GM12872 (cell line): ENCODE results near the gene XRN1.

ENCODE experiments used
- TF ChIP-seq, protein P1 (sequence below): IDR thresholded peaks from 3 replicates; pipeline ENCODE4 v1.5.1; 2011; ENCODE audit warnings: low read depth, mild to moderate bottlenecking, low read length, moderate library complexity; ENCODE audit not compliant: insufficient read depth

XRN1 gene

DNA sequence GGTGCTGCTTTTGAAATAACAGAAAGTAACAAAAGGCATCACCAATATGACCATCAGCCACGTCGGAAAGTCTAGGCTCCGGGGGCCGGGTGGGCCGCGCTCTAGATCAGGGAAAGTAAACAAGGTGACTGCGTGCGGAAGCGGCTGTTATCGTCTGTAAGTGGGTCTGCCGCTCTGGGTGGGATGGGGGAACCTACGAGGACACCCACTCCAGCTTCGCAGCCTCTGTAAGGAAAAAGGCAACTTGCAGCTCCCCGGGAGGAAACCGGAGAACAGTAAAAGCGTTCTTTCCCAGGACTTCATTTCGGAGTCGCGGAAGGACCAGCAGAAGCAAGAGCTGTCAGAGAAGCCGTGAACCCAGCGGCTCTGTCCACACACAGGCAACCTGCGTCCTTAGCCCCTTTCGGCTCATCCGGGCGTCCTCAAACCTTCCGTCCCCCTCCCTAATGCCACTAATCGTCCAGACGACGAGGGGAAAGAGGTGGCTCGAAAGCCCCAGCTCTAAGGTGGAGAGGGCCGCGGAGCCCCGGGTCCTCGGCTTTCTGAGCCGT lies 461 bp downstream of the XRN1 start:
- TF ChIP-seq, protein P1, sequence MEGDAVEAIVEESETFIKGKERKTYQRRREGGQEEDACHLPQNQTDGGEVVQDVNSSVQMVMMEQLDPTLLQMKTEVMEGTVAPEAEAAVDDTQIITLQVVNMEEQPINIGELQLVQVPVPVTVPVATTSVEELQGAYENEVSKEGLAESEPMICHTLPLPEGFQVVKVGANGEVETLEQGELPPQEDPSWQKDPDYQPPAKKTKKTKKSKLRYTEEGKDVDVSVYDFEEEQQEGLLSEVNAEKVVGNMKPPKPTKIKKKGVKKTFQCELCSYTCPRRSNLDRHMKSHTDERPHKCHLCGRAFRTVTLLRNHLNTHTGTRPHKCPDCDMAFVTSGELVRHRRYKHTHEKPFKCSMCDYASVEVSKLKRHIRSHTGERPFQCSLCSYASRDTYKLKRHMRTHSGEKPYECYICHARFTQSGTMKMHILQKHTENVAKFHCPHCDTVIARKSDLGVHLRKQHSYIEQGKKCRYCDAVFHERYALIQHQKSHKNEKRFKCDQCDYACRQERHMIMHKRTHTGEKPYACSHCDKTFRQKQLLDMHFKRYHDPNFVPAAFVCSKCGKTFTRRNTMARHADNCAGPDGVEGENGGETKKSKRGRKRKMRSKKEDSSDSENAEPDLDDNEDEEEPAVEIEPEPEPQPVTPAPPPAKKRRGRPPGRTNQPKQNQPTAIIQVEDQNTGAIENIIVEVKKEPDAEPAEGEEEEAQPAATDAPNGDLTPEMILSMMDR = no peak

DNA sequence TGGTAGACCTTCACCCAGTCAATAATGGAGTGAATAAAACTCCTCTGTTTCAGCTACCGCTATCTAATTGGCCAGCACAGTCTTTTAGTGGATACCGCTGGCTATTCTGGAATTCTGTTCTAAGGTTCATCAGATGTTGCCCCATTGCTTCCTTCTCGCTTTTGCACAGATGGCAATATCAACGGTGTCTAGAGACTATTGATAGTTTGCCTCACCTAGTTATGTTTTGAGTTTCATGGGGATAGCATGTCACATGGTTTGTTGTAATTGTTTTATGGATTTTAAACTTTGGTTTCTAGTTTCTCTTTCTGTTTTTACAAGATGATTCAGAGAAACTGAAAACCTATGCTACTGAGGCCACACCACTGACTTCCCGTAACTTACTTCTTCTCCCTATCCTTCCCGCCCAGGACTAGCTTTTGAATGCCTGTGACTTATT lies 2.0 kb downstream of the XRN1 start:
- TF ChIP-seq, protein P1 = no peak

DNA sequence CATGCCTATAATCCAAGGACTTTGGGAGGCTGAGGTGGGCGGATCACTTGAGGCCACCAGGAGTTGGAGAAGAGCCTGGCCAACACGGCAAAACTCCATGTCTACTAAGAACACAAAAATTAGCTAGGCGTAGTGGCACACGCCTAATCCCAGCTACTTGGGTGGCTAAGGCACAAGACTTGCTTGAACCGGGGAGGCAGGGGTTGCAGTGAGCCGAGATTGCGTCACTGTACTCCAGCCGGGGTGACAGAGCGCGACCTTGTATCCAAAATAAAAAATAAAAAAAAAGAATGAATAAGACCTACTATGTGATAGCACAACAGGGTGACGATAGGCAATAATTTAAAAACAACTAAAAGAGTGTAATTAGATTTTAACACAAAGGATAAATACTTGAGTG lies 3.5 kb downstream of the XRN1 start:
- TF ChIP-seq, protein P1 = no peak

DNA sequence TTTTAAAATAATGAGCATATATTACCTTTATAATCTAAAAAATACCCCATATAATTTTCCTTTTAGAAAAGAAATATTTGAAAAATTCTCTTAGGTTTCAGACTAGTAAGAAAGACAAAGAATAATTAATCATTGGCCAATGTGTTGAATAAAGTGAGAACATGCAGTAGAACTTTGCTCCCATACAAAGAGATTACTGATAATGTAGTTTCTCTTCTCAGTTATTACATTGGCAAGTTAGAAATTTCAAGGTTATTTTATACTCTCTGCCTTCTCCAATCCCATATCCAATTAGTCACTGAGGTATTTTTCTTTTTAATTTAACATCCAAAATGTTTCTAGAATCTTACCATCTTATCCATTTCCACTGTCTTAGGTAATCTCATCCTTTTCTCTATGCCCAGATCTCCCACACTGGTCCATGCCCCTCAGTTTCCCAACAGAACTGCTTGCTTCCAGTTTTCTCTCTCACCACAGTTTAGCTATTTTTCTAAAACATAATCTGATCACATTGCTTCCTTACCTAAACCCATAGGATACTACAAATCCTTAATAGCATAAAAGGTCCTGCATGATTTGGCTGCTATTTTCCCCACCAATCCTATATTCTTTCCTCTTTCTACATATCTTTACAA lies 10.8 kb downstream of the XRN1 start:
- TF ChIP-seq, protein P1 = no peak

DNA sequence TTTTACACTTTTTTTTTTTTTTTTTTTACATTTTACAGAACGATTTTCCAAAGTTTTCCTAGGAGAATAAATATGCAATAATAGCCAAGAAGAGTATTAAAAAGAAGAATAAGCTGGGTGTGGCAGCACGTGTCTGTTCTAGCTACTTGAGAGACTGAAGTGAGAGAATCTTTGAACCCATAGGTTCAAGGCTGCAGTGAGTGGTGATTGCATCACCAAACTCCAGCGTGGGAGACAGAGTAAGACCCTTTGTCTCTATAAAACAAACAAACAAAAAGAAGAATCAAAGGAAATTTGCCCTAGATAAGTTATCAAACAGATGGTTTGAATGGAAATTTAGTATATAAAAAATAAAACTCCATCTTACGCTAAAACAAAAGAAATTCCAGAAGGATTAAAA lies 13.3 kb downstream of the XRN1 start:
- TF ChIP-seq, protein P1 = no peak

DNA sequence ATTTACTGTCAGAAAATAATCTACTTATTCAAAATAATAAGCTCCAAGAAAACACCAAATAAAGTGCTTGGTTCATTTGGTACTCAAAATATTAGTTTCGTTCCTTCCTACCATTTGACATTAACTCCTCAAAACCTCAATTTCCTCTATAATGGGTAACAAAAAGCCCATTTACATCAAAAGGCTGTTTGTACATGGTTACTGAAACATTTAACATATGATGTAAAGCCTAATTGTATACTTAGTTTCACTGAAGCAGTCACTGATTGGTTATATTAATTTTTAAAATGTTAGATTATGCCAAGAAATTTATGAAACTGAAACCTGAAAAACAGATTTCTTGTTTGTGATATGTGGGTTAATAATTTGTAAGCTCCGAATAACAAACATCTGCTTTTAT lies 14.7 kb downstream of the XRN1 start:
- TF ChIP-seq, protein P1 = no peak

DNA sequence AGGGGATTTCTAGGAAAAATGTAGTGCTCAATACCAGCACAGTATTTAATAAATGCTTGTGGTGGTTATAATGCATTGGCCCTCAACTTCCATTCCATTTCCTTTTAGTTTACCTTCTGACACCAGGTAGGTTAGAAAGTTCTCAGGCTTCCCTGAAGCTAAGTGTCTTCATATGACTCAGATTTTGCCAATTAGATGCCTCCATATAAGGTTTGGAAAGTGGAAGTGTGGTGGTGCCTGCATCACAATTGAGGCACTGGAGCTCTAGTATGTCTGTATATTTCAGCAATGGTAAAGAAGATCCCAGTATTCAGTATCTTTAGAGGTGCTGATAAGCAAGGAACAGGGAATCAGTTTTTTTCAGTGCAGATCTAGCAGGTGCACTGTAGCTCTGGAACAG lies 18.3 kb downstream of the XRN1 start:
- TF ChIP-seq, protein P1 = no peak
